Adrenal gland (tissue), 5 donors: ENCODE measurements around the gene VSTM2B.

Source experiments
- CTCF ChIP-seq, 6 experiments: fragments of 450-650 bp in 4 of 6; fragments of 200-600 bp in 2 of 6; sonication (generic) in 1 of 6; IDR thresholded peaks; 1 replicate in 5 of 6; 2 replicates in 1 of 6; pipeline versions ENCODE4 v1.5.1 to v1.8.0; 2016 to 2021; ENCODE audit warnings: antibody characterized with exemption in 6 of 6, mild to moderate bottlenecking in 2 of 6, moderate library complexity in 1 of 6
- POLR2A ChIP-seq, 2 donors: fragments of 450-650 bp; IDR thresholded peaks; one replicate each; pipeline ENCODE4 v1.6.1; 2017; ENCODE audit warnings: antibody characterized with exemption in 2 of 2, mild to moderate bottlenecking in 2 of 2, moderate library complexity in 1 of 2
- donor health status: DM: no; HTN: no; CAD: no.

DNA sequence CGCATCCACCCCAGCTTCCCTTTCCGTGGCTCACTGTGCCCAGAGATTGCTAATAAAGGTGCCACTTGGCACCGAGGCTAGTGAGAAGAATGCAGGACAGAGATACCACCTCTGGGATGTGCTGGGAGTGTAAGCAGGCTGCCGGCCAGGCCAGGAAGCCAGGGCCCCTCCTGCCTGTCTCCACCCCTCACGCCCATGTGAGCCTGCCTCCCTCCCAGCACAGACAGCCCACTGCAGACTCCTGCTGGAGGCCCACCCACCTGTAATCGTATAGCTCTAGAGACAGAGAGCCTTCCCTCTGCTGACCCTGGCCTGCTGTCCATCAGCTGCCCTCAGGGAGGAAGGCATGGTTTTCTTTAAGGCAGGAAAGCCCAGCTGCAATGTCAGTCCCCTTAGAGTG, 13.9 kb downstream of the VSTM2B start:
- TF ChIP-seq CTCF (IDR thresholded peaks at IDR 0.05) (no peak), POLR2A (IDR thresholded peaks at IDR 0.05) (no peak)
